Hematopoietic multipotent progenitor cell treated with erythropoietin and hydrocortisone succinate and interleukin-3 and kit ligand, for 15 days (in vitro differentiated cells): Measurements from ENCODE around the gene RALGPS2.
"Not testable (repeated sequence)": the region's sequence is repeated elsewhere in the genome, so short reads cannot be mapped to it uniquely, and the experiment has no call there.

ENCODE experiments used
- DNase-seq: peaks from one replicate; pipeline ENCODE4 v3.0.0-alpha.2; 2015; ENCODE audit warnings: low spot score

The RALGPS2 gene

GRCh38 chr1:178942285-178943198 is 217.5 kb downstream of the RALGPS2 start:
- no peak for DNase-seq

DNA sequence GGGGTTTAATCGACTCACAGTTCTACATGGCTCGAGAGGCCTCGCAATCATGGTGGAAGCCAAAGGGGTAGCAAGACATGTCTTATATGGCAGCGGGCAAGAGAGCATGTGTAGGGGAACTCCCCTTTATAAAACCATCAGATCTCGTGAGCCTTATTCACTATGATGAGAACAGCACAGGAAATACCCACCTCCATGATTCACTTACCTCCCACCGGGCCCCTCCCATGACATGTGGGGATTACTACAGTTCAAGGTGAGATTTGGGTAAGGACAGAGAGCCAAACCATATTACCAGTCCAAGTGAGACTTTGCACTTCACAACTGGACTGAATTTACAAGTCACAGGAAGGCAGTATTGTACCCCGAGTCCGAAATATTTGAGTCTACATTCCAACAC is 219.7 kb downstream of the RALGPS2 start:
- DNase-seq, result no peak

DNA sequence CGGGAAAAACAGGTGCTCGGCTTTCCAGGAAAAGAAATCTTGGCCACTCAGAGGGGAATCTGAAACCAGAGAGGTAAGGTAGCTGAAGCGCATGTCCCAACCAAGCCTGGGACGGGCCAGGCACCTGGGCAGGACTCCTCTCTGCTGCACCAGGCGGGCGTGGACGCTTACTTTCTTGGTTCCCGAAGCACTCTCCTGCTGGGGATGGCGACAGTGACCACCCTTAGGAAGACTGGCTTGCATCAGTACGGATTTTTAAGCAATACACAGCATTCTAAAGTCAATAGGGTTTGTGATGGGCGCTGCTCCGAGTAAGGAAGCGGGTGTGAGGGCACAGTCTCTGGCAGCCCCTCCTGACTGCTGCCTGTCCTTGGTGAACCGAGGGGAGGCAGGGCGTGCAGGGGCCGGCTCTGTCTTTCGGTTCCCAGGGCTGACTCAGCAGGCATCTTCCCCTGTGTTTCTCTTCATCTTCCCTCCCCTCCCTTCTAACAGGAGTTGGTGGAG is 220.8 kb downstream of the RALGPS2 start:
- no peak for DNase-seq

DNA sequence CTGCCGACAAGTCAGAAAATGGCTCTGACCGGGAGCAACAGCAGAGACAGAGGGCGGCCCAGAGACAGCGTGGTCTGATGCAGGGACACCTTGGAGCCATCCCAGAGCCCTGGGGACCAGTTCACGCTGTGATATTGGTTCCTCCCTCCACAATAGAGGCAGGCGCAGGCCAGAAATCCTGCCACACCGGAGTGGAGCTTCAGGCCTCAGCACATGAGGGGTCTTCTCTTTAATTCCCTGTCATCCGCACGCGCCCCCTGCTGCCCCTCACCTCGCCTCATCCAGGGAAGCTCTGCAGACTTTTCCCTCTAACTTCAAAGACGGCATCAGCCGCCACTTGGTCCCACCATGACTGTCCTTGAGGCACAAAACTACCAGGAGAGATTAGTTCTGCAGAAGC is 221.4 kb downstream of the RALGPS2 start:
- no peak for DNase-seq

DNA sequence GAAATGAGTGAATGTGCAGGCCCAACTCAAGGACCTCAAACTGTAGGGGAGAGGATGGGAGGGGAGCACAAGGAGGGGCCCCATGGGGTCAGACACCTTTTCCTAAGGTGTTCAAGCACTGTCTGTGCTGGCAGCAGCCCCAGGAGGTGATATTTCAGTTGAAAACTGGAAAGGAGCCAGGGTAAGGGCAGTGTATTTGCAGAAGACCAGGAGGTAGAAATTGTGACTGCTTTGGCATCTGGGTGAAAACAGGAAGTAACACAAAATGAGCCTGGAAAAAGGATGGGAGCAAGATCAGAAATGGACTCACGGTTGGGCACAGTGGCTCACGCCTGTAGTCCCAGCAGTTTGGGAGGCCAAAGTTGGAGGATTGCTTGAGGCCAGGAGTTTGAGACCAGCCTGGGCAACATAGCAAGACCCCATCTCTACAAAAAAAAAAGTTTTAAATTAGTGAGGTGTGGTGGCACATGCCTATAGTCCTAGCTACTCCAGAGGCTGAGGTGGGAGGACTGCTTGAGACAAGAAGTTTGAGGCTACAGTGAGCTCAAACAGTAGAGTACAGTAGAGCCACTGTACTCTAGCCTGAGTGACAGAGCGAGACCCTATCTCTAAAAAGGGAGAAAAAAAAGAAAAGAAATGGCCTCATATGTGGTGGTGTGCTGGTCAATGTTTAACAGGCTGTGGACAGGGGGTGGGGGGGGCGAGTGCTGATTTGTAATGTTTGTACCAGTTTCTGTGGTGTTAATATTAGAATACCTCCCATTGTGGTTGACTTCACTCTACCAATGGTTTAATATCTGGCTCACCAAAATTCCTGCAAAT is 222.0 kb downstream of the RALGPS2 start:
- no peak for DNase-seq

GRCh38 chr1:178947677-178947981 is 222.6 kb downstream of the RALGPS2 start:
- DNase-seq, result no peak

DNA sequence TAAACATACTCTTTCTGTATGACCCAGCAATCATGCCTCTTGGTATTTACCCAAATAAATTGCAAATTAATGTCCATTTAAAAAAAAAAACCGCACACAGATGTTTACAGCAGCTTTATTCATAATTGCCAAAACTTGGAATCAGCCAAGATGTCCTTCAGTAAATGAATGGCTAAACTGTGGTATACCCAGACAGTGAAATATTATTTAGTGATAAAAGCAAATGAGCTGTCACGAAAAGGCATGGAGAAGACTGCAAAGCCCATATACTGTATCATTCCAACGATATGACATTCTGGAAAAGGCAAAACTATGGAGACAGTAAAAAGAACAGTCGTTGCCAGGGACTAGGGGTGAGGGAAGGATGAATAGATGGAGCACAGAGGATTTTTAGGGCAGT is 223.6 kb downstream of the RALGPS2 start:
- no peak for DNase-seq

DNA sequence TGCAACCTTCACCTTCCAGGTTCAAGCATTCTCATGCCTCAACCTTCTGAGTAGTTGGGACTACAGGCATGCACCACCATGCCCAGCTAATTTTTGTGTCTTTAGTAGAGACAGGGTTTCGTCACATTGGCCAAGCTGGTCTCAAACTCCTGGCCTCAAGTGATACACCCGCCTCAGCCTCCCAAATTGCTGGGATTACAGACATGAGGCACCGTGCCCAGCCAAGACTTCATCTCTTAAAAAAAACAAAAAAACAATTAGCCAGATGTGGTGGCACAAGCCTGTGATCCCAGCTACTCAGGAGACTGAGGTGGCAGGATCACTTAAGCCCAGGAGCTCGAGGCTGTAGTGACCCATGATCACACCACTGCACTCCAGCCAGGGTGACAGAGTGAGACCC is 224.8 kb downstream of the RALGPS2 start:
- not testable (repeated sequence) for DNase-seq

DNA sequence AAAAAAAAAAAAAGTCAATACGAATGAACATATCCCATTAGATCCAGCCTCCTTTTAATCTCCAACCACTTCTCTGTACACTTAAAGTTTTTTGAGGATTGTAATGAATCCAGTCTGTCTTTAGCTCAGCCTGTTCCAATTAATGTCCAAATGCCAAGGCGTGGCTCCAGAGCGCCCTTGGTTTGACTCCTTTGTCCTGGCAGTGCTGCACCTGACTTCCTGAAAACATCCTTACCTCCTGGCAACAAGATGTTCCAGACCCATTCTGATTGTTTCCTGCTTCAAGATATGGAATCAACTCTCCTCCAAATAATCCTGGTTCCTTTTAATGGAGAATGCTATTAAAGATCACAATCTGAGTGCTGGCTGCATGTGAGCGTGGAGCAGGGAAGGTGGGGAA is 226.6 kb downstream of the RALGPS2 start:
- no peak for DNase-seq

DNA sequence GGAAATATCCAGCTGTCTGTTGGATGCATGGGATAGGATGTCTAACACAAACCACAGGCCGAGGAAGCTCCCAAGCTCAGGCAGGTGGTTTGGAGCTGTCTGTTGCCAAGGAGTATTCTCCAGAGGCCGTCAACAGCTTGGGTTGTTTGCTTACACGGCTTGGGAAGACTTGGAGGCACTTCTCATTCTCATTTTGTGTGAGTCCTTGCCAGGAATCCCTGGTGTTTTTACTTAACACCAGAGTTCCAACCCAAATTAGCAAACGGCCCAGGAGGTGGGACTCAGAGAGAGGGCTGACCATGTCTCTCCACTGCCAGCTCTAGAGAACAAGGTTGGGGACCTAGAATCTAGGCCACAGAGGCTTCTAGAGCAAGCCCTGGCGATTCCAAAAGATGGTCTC is 228.0 kb downstream of the RALGPS2 start:
- DNase-seq, result no peak

GRCh38 chr1:178953538-178954324 is 228.7 kb downstream of the RALGPS2 start:
- no peak for DNase-seq

- no peak for DNase-seq
Observed at GRCh38 chr1:178954325-178954690, 229.3 kb downstream of the RALGPS2 start.

DNA sequence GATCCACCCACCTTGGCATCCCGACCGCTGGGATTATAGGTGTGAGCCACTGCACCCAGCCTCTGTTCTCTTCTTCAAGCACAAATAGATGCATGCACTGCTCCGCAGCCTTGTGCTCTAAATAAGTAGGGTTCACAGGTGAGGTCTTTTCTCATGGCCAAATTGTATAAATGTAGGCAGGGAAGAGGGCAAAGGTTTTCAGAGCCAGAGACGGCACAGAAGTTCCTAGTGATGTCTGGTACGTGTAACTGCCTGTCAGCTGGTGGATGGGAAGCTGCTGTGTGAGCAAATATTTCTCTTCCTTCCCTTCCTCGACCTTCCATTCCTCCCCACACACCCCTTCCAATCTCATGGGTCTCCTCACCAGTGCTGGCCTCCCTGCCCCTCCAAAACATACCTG is 229.9 kb downstream of the RALGPS2 start:
- DNase-seq, result no peak

DNA sequence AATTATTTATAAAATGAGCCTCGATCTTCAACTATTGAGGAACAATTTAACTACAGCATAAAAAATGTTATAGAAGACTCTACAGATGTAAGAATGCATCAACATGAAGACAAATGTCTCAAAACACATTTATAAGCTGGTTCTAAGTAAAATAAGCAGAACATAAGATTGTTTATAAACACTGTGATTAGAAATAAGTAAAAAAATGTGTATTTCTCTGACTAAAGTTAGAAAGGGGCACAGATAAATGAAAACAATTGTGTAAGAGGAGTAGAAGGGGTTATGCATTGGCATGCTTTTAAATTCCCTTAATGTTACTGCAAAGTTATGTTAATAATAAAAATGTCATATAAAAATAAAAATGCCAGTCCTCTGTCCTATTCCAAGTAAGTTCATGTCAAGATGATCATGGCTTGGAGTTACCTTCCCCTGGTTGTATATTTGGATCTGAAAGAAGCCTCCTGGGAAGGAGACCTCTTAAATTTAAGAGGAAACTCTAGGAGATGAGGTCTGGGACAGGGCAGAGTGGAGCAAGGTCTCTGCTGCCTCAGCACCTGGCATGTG is 230.4 kb downstream of the RALGPS2 start:
- no peak for DNase-seq

- DNase-seq, result no peak
Observed at GRCh38 chr1:178958491-178958890, 233.4 kb downstream of the RALGPS2 start.

DNA sequence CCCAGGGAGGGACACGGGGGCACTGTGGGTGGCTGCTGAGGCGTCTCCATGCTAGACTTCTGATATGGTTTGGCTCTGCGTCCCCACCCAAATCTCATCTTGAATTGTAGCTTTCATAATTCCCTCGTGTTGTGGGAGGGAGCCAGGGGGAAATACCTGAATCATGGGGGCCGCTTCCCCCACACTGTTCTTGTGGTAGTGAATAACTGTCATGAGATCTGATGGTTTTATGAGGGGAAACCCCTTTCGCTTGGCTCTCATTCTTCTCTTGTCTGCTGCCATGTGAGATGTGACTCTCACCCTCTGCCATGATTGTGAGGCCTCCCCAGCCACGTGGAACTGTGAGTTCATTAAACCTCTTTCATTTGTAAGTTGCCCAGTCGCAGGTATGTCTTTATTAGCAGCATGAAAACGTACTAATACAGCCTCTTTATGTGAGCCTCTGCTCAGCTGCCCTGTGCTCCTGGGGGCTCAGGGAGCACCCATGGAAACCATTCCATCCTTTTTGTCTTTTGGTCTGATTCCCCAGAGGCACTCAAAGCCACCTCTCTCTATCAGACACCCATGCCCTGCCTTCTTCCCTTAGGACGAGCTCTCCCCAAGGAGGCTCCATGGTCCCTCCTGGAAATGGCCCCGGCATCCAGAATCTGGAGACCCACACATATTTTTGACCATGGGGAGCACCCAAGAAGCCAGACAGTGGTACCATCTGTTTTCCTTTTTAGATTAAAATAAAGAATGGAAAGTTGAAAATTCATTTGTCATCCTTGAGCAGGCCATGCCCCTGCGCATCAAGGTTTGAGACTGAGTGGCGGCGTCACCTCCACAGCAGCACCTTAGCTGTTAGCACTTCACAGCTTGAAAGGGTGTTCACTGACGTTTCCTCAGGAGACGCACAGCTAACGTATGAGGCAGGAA is 234.8 kb downstream of the RALGPS2 start:
- no peak for DNase-seq

DNA sequence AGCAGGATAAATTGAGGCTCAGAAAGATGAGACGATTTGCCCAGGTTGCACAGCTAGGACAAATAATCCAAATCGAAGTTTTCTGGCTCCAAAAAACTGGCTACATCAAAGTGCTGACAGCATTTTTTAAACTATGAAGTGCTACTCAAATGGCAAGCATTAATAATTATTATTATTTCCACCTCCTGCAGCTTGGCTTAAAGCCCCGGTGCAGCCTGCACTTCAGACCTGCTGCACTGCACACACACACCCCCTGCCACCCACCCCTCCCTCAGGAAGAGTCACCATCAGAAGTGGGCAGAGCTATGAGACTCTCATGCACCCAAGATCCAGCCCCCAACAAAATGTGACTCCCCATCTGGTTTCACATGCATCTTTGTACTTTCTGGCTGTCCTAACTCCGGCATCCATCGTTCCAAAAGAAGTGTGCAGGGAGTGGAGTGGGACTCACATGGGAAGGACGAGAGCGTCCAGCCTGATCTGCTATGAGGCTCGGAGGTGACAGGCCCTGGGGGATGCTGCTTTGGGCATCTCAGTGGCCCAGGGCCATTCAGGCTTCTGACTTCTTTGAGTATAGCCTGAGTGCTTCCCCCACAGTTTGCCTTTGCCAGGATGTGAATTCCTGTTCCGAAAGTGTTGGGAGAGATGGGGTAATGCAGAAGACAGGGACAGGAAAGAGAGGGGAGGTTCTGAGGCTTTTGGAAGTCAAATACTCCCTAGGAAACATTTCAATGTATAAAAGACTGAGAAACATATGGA is 235.6 kb downstream of the RALGPS2 start:
- DNase-seq, result no peak

- no peak for DNase-seq
Observed at GRCh38 chr1:178961331-178961730, 236.3 kb downstream of the RALGPS2 start.

DNA sequence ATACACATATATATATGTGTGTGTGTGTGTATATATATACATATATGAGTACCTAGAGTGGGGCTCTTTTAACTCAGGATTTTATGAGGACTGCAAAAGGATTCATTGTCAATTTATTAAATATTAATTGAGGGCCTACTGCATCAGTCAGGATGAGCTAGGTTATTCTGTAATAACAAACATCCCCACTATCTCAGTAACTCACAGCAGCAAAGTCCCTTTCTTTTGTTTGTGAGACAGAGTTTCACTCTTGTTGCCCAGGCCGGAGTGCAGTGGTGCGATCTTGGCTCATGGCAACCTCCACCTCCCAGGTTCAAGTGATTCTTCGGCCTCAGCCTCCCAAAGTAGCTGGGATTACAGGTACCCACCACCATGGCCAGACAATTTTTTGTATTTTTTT is 236.8 kb downstream of the RALGPS2 start:
- no peak for DNase-seq
